ENCODE data around the gene DYSF. TPM values are rescaled to one million over a fixed set of nuclear protein-coding genes. Genes with fewer than 3 reads are reported as not detected.
A peak's percentile ranks its signal among the peaks of the same experiment; 100 is the strongest.

The DYSF gene
- total and polyA plus RNA-seq, 8 donors: 1.1 to 5.5 (median 2.1) TPM

GRCh38 chr2:71602115-71602495, 148.7 kb downstream of the DYSF start:
- WGBS, 2 donors: 75 to 88% methylated on average over 1 of the region's 1 CpG
- ATAC-seq: no peak
- Histone ChIP-seq H3K9me3 (no peaks in the 10 kb centered on the region), H3K4me1 (no peaks in the 10 kb centered on the region), H3K36me3 (no peaks in the 10 kb centered on the region), H3K27me3 (no peaks in the 10 kb centered on the region), H3K27ac (no peak overlapping the region), H3K4me3 (no peak overlapping the region)
- DNase-seq: peak in 2 of 6 donors; percentile 1 to 23
- intact Hi-C loops (cut with DNase I): loop anchor here in 1 of 3 donors (10.0 kb wide), 1 partner anchor 203 kb away; no protein-coding TSS in a partner anchor
- TF ChIP-seq, protein P1, sequence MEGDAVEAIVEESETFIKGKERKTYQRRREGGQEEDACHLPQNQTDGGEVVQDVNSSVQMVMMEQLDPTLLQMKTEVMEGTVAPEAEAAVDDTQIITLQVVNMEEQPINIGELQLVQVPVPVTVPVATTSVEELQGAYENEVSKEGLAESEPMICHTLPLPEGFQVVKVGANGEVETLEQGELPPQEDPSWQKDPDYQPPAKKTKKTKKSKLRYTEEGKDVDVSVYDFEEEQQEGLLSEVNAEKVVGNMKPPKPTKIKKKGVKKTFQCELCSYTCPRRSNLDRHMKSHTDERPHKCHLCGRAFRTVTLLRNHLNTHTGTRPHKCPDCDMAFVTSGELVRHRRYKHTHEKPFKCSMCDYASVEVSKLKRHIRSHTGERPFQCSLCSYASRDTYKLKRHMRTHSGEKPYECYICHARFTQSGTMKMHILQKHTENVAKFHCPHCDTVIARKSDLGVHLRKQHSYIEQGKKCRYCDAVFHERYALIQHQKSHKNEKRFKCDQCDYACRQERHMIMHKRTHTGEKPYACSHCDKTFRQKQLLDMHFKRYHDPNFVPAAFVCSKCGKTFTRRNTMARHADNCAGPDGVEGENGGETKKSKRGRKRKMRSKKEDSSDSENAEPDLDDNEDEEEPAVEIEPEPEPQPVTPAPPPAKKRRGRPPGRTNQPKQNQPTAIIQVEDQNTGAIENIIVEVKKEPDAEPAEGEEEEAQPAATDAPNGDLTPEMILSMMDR (IDR thresholded peaks at IDR 0.05): no peak
- no peak for FAIRE-seq

DNA sequence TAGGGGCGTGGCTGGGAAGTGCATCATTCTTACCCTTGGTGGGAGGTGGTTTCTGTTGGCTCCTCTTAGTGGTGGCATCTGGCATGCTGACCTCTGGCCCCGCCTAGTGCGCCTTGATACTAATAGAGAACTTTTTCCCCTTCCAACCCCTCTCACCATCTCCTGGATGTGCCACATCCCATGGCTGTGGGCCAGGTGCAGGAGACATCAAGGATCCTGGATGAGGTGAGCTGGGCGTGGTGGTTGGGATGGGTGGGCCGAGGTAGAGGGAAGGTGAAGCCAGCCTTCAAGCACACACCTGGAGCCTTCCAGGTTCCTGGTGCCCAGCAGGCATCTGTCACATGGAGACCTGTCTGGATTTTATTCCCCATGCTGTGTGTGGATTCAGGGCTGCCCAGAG, 149.2 kb downstream of the DYSF start:
- no peak for FAIRE-seq
- DNase-seq: peak in 3 of 6 donors; percentile 8 to 28 (median 22)
- Histone ChIP-seq H3K27me3 (no peaks in the 10 kb centered on the region), H3K36me3 (no peaks in the 10 kb centered on the region), H3K9me3 (no peaks in the 10 kb centered on the region), H3K4me1 (no peaks in the 10 kb centered on the region), H3K27ac (no peak overlapping the region), H3K4me3 (no peak overlapping the region)
- TF ChIP-seq, protein P1 (IDR thresholded peaks at IDR 0.05): no peak
- ATAC-seq: no peak
- WGBS, 2 donors: 61 to 84% methylated on average over 5 of the region's 5 CpGs
- intact Hi-C loops (cut with DNase I): loop anchor here in 1 of 3 donors (10.0 kb wide), 1 partner anchor 202 kb away; no protein-coding TSS in a partner anchor

- 49 to 52% methylated on average over 13 of the region's 13 CpGs for WGBS, 2 donors
- no peak overlapping the region for H3K4me3 ChIP-seq
- TF ChIP-seq, protein P1 (IDR thresholded peaks at IDR 0.05): no peak
- H3K36me3 ChIP-seq: no peaks in the 10 kb centered on the region
- DNase-seq (peak in 3 of 6 donors; percentile 1 to 39 (median 32)), FAIRE-seq (no peak), ATAC-seq (peak in 1 of 4 donors; percentile 22)
- H3K4me1 ChIP-seq: no peaks in the 10 kb centered on the region
- no peaks in the 10 kb centered on the region for H3K9me3 ChIP-seq
- intact Hi-C loops (cut with DNase I): loop anchor here in 1 of 3 donors (10.0 kb wide), 1 partner anchor 201 kb away; no protein-coding TSS in a partner anchor
- no peak overlapping the region for H3K27ac ChIP-seq
- no peaks in the 10 kb centered on the region for H3K27me3 ChIP-seq
Observed at GRCh38 chr2:71603311-71603811, 150.0 kb downstream of the DYSF start.

GRCh38 chr2:71603851-71604725, 150.7 kb downstream of the DYSF start:
- Histone ChIP-seq H3K27me3 (no peaks in the 10 kb centered on the region), H3K9me3 (no peaks in the 10 kb centered on the region), H3K4me3 (no peak overlapping the region), H3K36me3 (no peaks in the 10 kb centered on the region), H3K27ac (no peak overlapping the region), H3K4me1 (no peaks in the 10 kb centered on the region)
- ATAC-seq: no peak
- 68 to 72% methylated on average over 9 of the region's 9 CpGs for WGBS, 2 donors
- no peak for FAIRE-seq
- TF ChIP-seq, protein P1 (IDR thresholded peaks at IDR 0.05): no peak
- peak in 3 of 6 donors; percentile 8 to 45 (median 36) for DNase-seq
- intact Hi-C loops (cut with DNase I): loop anchor here in 1 of 3 donors (10.0 kb wide), 1 partner anchor 201 kb away; no protein-coding TSS in a partner anchor
